ENCODE measurements around the gene TSPAN9. TPM values are rescaled to one million over a fixed set of nuclear protein-coding genes. Genes with fewer than 3 reads are reported as not detected.

Gene TSPAN9
- total and polyA plus RNA-seq, 10 of the 15 experiments (the other 5 are each of a cell fraction or from before 2014, with no cell fraction given): 0.03 to 1.0 (median 0.12) TPM; not detected in 5

DNA sequence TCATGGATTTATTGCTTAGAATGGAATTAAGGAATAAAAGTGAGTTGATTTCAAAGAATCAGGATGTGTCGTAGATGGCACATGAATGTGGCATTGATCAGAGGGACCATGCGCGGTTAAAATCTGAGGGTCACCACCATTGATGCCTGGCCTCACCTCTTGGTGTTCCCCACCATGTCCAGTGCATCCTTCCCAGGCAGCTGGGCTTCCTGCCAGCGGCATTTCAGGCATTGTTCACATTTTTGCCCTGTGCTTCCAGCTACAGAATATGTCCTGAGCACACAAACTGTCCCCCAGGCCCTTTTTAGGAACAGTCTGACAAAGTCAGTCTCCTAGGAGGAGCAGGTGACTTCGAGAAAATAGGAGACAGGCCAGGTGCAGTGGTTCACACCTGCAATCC is 42.0 kb upstream of the TSPAN9 start (continued):
- TF ChIP-seq NR2F1 (conservative IDR thresholded peaks at IDR 0.05) (no peak), CEBPZ (IDR thresholded peaks at IDR 0.05; ENCODE audit: low read depth, low read length) (no peak), BRCA1 (IDR thresholded peaks at IDR 0.05; ENCODE audit: low read depth, low read length) (no peak)

GRCh38 chr12:3035815-3036702 is 41.1 kb upstream of the TSPAN9 start:
- Histone ChIP-seq H3K9me3 (replicated peaks; ENCODE audit: control insufficient read depth, insufficient read depth, low read length) (no peaks in the 10 kb centered on the region), H3K79me2 (ENCODE audit: control insufficient read depth, insufficient read depth, low read length) (no peaks in the 10 kb centered on the region), H3K4me2 (ENCODE audit: control insufficient read depth, insufficient read depth) (no peak overlapping the region), H3K36me3 (ENCODE audit: control insufficient read depth in 2 of 2, insufficient read depth in 2 of 2, low read length in 1 of 2) (no peaks in the 10 kb centered on the region), H3K4me3 (no peak overlapping the region), H3K4me1 (ENCODE audit: control insufficient read depth, insufficient read depth, low read length) (no peaks in the 10 kb centered on the region), H4K20me1 (ENCODE audit: control insufficient read depth, insufficient read depth) (no peaks in the 10 kb centered on the region), H2AFZ (ENCODE audit: control insufficient read depth, low read depth, low read length) (no peak overlapping the region), H3K27ac (ENCODE audit: control insufficient read depth, insufficient read depth) (no peak overlapping the region), H3K9ac (ENCODE audit: control insufficient read depth, insufficient read depth, low read length) (no peak overlapping the region), H3K27me3 (replicated peaks in 1 of 2; ENCODE audit: control insufficient read depth in 2 of 2, insufficient read depth in 2 of 2, low read length in 1 of 2) (no peaks in the 10 kb centered on the region; a peak in 1 of 4 replicates)
- ATAC-seq: no peak
- WGBS (ENCODE audit: insufficient coverage, insufficient replicate concordance, low lambda C conversion rate, missing lambda C conversion rate): 37% methylated on average over 16 of the region's 16 CpGs
- in situ Hi-C loops (cut with MboI) (no loop called here), intact Hi-C loops (cut with micrococcal nuclease; ENCODE audit: unreplicated experiment) (no loop called here)
- DNase-seq (ENCODE audit: low read depth, low spot score): no peak
- ChIA-PET CTCF (no interaction called here), POLR2A (no interaction called here), RAD21 (ENCODE audit: unreplicated experiment) (no interaction called here), SMC1A (ENCODE audit: uncharacterized antibody, unreplicated experiment) (no interaction called here)
- TF ChIP-seq CHD1 (IDR thresholded peaks at IDR 0.05; ENCODE audit: low read depth, low read length) (no peak), RAD21 (IDR thresholded peaks at IDR 0.05; ENCODE audit: insufficient read depth, low read depth, low read length) (peak; percentile 26), CTCF (IDR thresholded peaks at IDR 0.05 in 2 of 3, conservative IDR thresholded peaks at IDR 0.05 in 1 of 3; ENCODE audit: control insufficient read depth in 2 of 3, extremely low read depth in 1 of 3, insufficient read depth in 1 of 3, low read depth in 3 of 3, low read length in 3 of 3) (peak; percentile 10 to 23 (median 20); a peak in 1 of 6 replicates)
- BruUV-seq (replicated peaks): no TSS peak
- FAIRE-seq: no peak
